ENCODE measurements around the gene MPPE1.

The MPPE1 gene

GRCh38 chr18:11850821-11851145 lies 57.3 kb downstream of the MPPE1 start:
- ATAC-seq = peak; percentile 45
- TF ChIP-seq ZC3H10 (CRISPR knock-in tag; IDR thresholded peaks at IDR 0.05) (no peak), TCF4 (CRISPR knock-in tag; IDR thresholded peaks at IDR 0.05; ENCODE audit: borderline replicate concordance) (no peak), ZNF70 (CRISPR knock-in tag; IDR thresholded peaks at IDR 0.05) (no peak), ZNF8 (CRISPR knock-in tag; IDR thresholded peaks at IDR 0.05) (no peak)
- TF ChIP-seq, protein P1, sequence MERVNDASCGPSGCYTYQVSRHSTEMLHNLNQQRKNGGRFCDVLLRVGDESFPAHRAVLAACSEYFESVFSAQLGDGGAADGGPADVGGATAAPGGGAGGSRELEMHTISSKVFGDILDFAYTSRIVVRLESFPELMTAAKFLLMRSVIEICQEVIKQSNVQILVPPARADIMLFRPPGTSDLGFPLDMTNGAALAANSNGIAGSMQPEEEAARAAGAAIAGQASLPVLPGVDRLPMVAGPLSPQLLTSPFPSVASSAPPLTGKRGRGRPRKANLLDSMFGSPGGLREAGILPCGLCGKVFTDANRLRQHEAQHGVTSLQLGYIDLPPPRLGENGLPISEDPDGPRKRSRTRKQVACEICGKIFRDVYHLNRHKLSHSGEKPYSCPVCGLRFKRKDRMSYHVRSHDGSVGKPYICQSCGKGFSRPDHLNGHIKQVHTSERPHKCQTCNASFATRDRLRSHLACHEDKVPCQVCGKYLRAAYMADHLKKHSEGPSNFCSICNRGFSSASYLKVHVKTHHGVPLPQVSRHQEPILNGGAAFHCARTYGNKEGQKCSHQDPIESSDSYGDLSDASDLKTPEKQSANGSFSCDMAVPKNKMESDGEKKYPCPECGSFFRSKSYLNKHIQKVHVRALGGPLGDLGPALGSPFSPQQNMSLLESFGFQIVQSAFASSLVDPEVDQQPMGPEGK (CRISPR knock-in tag; IDR thresholded peaks at IDR 0.05; ENCODE audit: borderline replicate concordance) = no peak

DNA sequence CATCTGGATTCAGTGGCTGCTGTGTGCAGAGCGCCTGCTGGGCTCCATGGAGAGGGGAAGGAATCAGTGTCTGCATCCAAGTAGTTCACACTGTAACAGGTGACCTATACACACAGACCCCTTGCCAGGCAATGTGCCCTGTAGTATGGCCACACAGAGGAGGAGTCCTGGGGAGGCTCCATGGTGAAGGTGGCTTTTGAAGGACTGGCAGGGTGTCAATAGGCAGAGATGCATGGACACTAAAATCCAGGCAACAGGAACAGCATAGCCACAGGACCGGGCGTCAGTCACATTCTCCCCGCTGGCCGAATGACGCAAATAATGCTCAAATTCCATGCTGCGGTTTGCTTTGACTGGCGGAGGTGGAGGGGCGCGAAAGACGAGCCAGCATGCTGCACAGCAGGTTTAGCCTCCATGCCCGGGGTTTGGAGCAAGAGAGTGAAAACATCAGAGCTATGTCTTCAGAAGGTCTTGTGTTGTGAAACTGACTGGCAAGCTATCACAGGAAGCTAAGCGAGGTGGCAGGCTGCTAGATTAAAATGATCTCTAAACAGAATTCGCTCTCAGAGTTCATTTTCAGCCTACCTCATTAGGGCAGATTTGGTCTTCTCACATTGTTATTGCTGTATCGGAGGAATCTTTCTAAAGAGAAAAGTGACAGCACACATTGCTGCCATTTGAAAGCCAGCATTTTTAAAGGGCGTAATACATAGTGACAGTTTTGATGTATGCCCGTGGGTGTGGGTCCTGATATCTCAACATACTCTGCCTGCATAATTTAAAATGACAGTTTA lies 58.1 kb downstream of the MPPE1 start:
- peak; percentile 88; the same call in 1 of the 2 replicates for TF ChIP-seq TOX (CRISPR knock-in tag; IDR thresholded peaks at IDR 0.05; ENCODE audit: borderline replicate concordance)
- TF ChIP-seq SNAI2 (CRISPR knock-in tag; IDR thresholded peaks at IDR 0.05) = no peak
- no peak for TF ChIP-seq TCF4 (CRISPR knock-in tag; IDR thresholded peaks at IDR 0.05; ENCODE audit: borderline replicate concordance)
- TF ChIP-seq ZC3H10 (CRISPR knock-in tag; IDR thresholded peaks at IDR 0.05) = peak; percentile 40; the same call in 1 of the 2 replicates
- no peak for TF ChIP-seq TSHZ2 (CRISPR knock-in tag; IDR thresholded peaks at IDR 0.05)
- no peak for TF ChIP-seq ISL1 (CRISPR knock-in tag; IDR thresholded peaks at IDR 0.05)
- TF ChIP-seq, protein P2, sequence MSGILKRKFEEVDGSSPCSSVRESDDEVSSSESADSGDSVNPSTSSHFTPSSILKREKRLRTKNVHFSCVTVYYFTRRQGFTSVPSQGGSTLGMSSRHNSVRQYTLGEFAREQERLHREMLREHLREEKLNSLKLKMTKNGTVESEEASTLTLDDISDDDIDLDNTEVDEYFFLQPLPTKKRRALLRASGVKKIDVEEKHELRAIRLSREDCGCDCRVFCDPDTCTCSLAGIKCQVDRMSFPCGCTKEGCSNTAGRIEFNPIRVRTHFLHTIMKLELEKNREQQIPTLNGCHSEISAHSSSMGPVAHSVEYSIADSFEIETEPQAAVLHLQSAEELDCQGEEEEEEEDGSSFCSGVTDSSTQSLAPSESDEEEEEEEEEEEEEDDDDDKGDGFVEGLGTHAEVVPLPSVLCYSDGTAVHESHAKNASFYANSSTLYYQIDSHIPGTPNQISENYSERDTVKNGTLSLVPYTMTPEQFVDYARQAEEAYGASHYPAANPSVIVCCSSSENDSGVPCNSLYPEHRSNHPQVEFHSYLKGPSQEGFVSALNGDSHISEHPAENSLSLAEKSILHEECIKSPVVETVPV (CRISPR knock-in tag; IDR thresholded peaks at IDR 0.05) = no peak
- TF ChIP-seq GLIS3 (CRISPR knock-in tag; IDR thresholded peaks at IDR 0.05) = no peak
- no peak for TF ChIP-seq POU6F1 (CRISPR knock-in tag; IDR thresholded peaks at IDR 0.05; ENCODE audit: borderline replicate concordance, low read depth)
- ATAC-seq = peak; percentile 75

DNA sequence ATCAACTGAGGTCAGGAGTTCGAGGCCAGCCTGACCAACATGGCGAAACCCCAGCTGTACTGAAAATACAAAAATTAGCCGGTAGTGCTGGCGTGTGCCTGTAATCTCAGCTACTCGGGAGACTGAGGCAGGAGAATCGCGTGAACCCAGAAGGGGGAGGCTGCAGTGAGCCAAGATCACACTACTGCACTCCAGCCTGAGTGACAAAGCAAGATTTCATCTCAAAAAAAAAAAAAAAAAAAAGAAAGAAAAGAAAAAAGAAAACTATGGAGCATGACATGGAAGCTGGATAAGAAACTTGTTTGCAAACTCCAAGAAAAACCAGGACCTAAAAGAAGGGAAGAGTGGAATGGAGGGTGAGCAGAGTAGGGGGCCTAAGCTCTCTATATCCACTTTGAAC lies 58.8 kb downstream of the MPPE1 start:
- no peak for ATAC-seq
- TF ChIP-seq TSHZ2 (CRISPR knock-in tag; IDR thresholded peaks at IDR 0.05) (no peak), ZC3H10 (CRISPR knock-in tag; IDR thresholded peaks at IDR 0.05) (no peak), ISL1 (CRISPR knock-in tag; IDR thresholded peaks at IDR 0.05) (no peak), ZFP3 (CRISPR knock-in tag; IDR thresholded peaks at IDR 0.05) (no peak), PPARA (CRISPR knock-in tag; IDR thresholded peaks at IDR 0.05; ENCODE audit: borderline replicate concordance) (no peak), RARB (CRISPR knock-in tag; IDR thresholded peaks at IDR 0.05) (no peak), TCF4 (CRISPR knock-in tag; IDR thresholded peaks at IDR 0.05; ENCODE audit: borderline replicate concordance) (no peak), ZFP30 (CRISPR knock-in tag; IDR thresholded peaks at IDR 0.05) (no peak), CSDC2 (CRISPR knock-in tag; IDR thresholded peaks at IDR 0.05) (no peak), BACH2 (CRISPR knock-in tag; IDR thresholded peaks at IDR 0.05; ENCODE audit: borderline replicate concordance) (no peak)
- TF ChIP-seq, protein P2 (CRISPR knock-in tag; IDR thresholded peaks at IDR 0.05) = no peak
